Measurements from ENCODE around the gene ADPRHL1.

DNA sequence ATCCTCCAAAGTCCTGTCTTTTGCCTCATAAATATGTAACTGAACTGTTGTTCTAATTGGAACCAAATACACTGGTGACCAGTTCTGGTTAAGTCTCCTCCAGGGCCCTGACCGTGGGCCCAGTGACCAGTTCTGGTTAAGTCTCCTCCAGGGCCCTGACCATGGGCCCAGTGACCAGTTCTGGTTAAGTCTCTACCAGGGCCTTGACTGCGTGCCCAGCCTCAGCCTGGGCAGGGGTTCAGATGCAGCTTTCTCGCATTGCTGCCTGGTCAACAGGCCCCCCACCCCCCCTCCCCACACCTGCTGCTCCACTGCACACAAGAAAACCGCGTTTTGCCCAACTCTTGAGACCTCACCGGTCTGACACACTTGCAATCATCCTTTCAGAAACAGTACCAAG is 85.5 kb downstream of the ADPRHL1 start:
- TF ChIP-seq EZH2 (IDR thresholded peaks at IDR 0.05): no peak
- TF ChIP-seq, protein P1, sequence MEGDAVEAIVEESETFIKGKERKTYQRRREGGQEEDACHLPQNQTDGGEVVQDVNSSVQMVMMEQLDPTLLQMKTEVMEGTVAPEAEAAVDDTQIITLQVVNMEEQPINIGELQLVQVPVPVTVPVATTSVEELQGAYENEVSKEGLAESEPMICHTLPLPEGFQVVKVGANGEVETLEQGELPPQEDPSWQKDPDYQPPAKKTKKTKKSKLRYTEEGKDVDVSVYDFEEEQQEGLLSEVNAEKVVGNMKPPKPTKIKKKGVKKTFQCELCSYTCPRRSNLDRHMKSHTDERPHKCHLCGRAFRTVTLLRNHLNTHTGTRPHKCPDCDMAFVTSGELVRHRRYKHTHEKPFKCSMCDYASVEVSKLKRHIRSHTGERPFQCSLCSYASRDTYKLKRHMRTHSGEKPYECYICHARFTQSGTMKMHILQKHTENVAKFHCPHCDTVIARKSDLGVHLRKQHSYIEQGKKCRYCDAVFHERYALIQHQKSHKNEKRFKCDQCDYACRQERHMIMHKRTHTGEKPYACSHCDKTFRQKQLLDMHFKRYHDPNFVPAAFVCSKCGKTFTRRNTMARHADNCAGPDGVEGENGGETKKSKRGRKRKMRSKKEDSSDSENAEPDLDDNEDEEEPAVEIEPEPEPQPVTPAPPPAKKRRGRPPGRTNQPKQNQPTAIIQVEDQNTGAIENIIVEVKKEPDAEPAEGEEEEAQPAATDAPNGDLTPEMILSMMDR (IDR thresholded peaks at IDR 0.05): no peak
